GM13977 (cell line): ENCODE measurements around the gene PARD3.

Experiments
- DNase-seq: peaks from one replicate; pipeline ENCODE4 v3.0.0; 2012; ENCODE audit warnings: low spot score
- in situ Hi-C: fragments of 300-500 bp; cut with MboI; formaldehyde crosslinking; loops from one replicate; pipeline ENCODE4 v1.12.0; 2022; ENCODE audit warnings: low sequenced_read_pairs, low pct_unique_long_range_greater_than_20kb, mixed read lengths, inconsistent platforms; ENCODE audit not compliant: unreplicated experiment
- TF ChIP-seq, protein P1 (sequence below): IDR thresholded peaks from 2 replicates; pipeline ENCODE4 v1.5.1; 2012; ENCODE audit warnings: mild to moderate bottlenecking, control low read depth; ENCODE audit not compliant: insufficient read depth; ENCODE audit errors: extremely low read depth, missing control alignments

The PARD3 gene

DNA sequence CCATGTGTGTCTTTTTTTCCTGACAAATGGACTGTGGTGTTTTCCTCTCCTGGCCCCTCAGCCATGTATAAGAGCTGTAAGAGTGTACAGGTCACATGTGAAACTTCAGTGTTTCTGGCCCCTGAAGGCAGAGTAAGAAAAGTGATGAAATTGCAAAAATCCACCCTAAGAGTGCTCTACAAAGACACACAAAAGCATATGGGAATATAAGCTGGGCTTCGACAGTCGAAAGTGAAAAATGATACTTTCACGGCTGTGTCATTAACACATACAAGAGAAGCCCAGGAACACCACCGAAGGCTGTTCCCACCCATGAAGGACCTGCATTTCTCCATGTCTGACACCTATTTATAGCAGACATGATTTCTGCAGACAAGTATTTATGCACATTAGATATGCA lies 192.2 kb downstream of the PARD3 start:
- TF ChIP-seq, protein P1, sequence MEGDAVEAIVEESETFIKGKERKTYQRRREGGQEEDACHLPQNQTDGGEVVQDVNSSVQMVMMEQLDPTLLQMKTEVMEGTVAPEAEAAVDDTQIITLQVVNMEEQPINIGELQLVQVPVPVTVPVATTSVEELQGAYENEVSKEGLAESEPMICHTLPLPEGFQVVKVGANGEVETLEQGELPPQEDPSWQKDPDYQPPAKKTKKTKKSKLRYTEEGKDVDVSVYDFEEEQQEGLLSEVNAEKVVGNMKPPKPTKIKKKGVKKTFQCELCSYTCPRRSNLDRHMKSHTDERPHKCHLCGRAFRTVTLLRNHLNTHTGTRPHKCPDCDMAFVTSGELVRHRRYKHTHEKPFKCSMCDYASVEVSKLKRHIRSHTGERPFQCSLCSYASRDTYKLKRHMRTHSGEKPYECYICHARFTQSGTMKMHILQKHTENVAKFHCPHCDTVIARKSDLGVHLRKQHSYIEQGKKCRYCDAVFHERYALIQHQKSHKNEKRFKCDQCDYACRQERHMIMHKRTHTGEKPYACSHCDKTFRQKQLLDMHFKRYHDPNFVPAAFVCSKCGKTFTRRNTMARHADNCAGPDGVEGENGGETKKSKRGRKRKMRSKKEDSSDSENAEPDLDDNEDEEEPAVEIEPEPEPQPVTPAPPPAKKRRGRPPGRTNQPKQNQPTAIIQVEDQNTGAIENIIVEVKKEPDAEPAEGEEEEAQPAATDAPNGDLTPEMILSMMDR: no peak
- in situ Hi-C loops: no loop called here
- DNase-seq: no peak

DNA sequence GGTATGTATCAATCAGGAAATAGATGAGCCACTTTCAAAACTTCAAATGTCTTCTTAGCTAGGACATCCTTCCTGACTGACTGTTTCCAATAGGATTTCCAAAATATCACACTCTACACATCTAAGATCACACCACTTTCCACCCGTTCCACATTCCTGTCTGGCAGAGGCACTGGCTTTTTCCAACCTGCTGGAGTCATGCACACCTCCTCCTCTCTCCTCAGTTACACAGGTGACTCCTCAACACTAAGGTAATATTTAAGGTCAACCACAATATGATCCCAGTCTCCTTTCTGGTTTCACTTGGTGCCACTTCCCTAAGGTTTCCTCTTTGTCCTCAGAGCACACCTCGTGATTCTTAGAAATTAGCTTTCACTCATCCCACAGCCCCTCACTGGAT lies 196.5 kb downstream of the PARD3 start:
- TF ChIP-seq, protein P1: no peak
- DNase-seq: no peak
- in situ Hi-C loops: no loop called here

DNA sequence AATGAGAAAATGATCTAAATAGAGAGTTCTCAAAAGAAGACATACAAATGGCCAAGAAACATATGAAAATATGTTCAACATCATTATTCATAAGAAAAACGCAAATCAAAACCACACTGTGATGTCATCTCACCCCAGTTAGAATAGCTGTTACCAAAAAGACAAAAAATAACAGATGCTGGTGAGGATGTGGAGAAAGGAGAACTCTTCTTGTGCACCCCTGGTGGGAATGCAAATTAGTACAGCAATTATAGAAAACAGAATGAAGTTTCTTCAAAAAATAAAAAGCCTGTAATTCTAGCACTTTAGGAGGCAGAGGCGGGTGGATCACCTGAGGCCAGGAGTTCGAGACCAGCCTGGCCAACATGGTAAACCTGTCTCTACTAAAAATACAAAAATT lies 199.3 kb downstream of the PARD3 start:
- no peak for DNase-seq
- in situ Hi-C loops: no loop called here
- TF ChIP-seq, protein P1: no peak

DNA sequence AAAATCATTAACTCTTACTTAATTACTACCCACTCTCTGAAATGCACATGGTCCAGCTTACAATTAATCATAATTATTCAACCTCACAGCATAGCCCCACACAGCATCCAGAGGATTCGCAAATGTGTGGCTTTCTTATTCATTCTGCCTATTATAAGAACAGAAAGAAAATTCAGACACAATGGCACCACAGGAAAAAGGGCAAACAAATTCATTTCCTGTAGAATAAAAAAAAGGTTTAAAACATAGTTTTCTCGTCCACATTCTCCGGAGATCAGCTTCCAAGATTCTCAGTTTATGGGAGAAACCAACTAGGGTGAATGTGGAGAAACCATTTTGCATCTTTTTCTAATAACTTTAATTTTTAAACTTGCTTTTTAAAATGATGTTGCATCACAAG lies 201.6 kb downstream of the PARD3 start:
- no peak for DNase-seq
- in situ Hi-C loops: no loop called here
- TF ChIP-seq, protein P1: no peak

DNA sequence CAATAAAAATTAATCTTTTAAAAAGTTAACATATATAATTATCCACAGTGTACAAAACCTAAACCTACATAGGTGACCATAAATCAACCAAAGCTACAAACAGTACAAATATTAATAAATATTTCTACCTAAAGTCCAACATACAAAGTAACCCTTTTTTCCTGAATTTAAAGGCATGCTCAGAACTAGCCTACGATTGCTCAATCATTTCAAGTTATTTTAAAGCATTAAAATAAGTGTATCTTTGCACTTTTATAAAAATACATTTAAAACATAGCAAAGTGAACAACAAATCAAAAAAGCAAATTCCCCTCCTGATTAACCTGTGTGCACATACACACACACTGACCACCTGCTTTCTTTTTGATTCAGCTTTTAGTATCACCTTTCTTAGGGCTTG lies 202.2 kb downstream of the PARD3 start:
- in situ Hi-C loops: no loop called here
- TF ChIP-seq, protein P1: no peak
- DNase-seq: no peak

DNA sequence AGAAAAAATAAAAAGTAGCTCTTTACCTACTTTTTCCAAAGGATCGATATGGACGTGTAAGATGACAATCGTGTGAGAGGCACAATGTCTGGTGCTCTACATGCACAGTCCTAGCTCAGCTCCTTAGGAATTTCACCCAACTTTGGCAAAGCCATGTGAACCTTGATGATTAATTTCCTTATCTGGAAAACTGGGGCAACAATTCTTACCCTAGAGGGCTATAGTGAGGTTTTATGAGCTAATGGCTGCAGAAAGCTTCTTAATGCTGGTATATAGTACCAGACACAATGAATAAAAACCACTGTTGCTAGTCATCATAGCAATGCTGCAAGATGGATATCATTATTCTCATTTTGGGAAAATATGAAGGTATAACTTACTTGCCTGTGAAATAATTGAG lies 202.7 kb downstream of the PARD3 start:
- in situ Hi-C loops: no loop called here
- TF ChIP-seq, protein P1: no peak
- DNase-seq: no peak
